Measurements from ENCODE around the gene EML1. TPM values are rescaled to one million over a fixed set of nuclear protein-coding genes. Genes with fewer than 3 reads are reported as not detected.

The EML1 gene
- total and polyA plus RNA-seq, 3 donors from 2014 or later, result 18.1 to 22.7 (median 22.0) TPM

- WGBS, 2 donors, result 85 to 89% methylated on average over 11 of the region's 11 CpGs
- no peaks in the 10 kb centered on the region for H3K27me3 ChIP-seq
- no peaks in the 10 kb centered on the region for H3K36me3 ChIP-seq (ENCODE audit: low read depth, missing control alignments)
- intact Hi-C loops (cut with DNase I; ENCODE audit: low total_unique reads), result no loop called here
- no peak for TF ChIP-seq POLR2A (IDR thresholded peaks at IDR 0.05)
- TF ChIP-seq CTCF (IDR thresholded peaks at IDR 0.05), result no peak
- DNase-seq, result no peak
- H3K27ac ChIP-seq, result no peak overlapping the region
- no peaks in the 10 kb centered on the region for H3K4me1 ChIP-seq
- no peak overlapping the region for H3K4me3 ChIP-seq
- no peaks in the 10 kb centered on the region for H3K9me3 ChIP-seq
These were observed 25.4 kb downstream of the EML1 start for GRCh38 chr14:99818503-99819036.

GRCh38 chr14:99819514-99819913, 26.3 kb downstream of the EML1 start:
- Histone ChIP-seq H3K36me3 (ENCODE audit: low read depth, missing control alignments) (no peaks in the 10 kb centered on the region), H3K27me3 (no peaks in the 10 kb centered on the region), H3K27ac (no peak overlapping the region), H3K9me3 (no peaks in the 10 kb centered on the region), H3K4me3 (no peak overlapping the region), H3K4me1 (no peaks in the 10 kb centered on the region)
- intact Hi-C loops (cut with DNase I; ENCODE audit: low total_unique reads), result no loop called here
- TF ChIP-seq POLR2A (IDR thresholded peaks at IDR 0.05) (no peak), CTCF (IDR thresholded peaks at IDR 0.05) (no peak)
- 66 to 67% methylated on average over 15 of the region's 15 CpGs for WGBS, 2 donors
- DNase-seq, result no peak

- H3K27ac ChIP-seq, result no peak overlapping the region
- H3K27me3 ChIP-seq, result no peaks in the 10 kb centered on the region
- no peak for TF ChIP-seq CTCF (IDR thresholded peaks at IDR 0.05)
- no peaks in the 10 kb centered on the region for H3K9me3 ChIP-seq
- no peak for DNase-seq
- intact Hi-C loops (cut with DNase I; ENCODE audit: low total_unique reads), result no loop called here
- WGBS, 2 donors, result 93 to 94% methylated on average over 10 of the region's 10 CpGs
- no peak overlapping the region for H3K4me3 ChIP-seq
- no peaks in the 10 kb centered on the region for H3K36me3 ChIP-seq (ENCODE audit: low read depth, missing control alignments)
- no peaks in the 10 kb centered on the region for H3K4me1 ChIP-seq
These were observed 27.6 kb downstream of the EML1 start for GRCh38 chr14:99820702-99821331.

GRCh38 chr14:99821519-99822508, 28.6 kb downstream of the EML1 start:
- intact Hi-C loops (cut with DNase I; ENCODE audit: low total_unique reads), result no loop called here
- H3K27ac ChIP-seq, result no peak overlapping the region
- H3K27me3 ChIP-seq, result no peaks in the 10 kb centered on the region
- no peaks in the 10 kb centered on the region for H3K36me3 ChIP-seq (ENCODE audit: low read depth, missing control alignments)
- H3K4me3 ChIP-seq, result no peak overlapping the region
- 65 to 72% methylated on average over 8 of the region's 8 CpGs for WGBS, 2 donors
- H3K4me1 ChIP-seq, result no peaks in the 10 kb centered on the region
- H3K9me3 ChIP-seq, result no peaks in the 10 kb centered on the region
- no peak for DNase-seq
- TF ChIP-seq CTCF (IDR thresholded peaks at IDR 0.05) (no peak), POLR2A (IDR thresholded peaks at IDR 0.05) (no peak)
